Subcutaneous abdominal adipose tissue (tissue), 5 donors: ENCODE results near the gene PLA2G4A.
A peak's percentile ranks its signal among the peaks of the same experiment; 100 is the strongest.

ENCODE experiments used
- H3K27ac ChIP-seq: one replicate; pipeline ENCODE4 v1.7.0; 2013; ENCODE audit warnings: low read depth, mild to moderate bottlenecking, inconsistent platforms, low read length, moderate library complexity
- H3K27me3 ChIP-seq, 5 donors: one replicate each; pipeline ENCODE4 v1.7.0; 2013; ENCODE audit warnings: low read length in 5 of 5, inconsistent platforms in 1 of 5; ENCODE audit not compliant: control insufficient read depth in 5 of 5, insufficient read depth in 4 of 5
- H3K36me3 ChIP-seq, 5 donors: one replicate each; pipeline ENCODE4 v1.7.0; 2013; ENCODE audit warnings: low read length in 5 of 5; ENCODE audit not compliant: control insufficient read depth in 5 of 5, insufficient read depth in 5 of 5
- H3K4me1 ChIP-seq, 5 donors: one replicate each; pipeline ENCODE4 v1.7.0; 2013; ENCODE audit warnings: low read length in 5 of 5, mild to moderate bottlenecking in 3 of 5, moderate library complexity in 1 of 5; ENCODE audit not compliant: control insufficient read depth in 5 of 5, insufficient read depth in 5 of 5
- H3K4me3 ChIP-seq, 5 donors: one replicate each; pipeline ENCODE4 v1.7.0; 2013; ENCODE audit warnings: low read length in 5 of 5, low read depth in 1 of 5
- H3K9ac ChIP-seq, 5 donors: one replicate each; pipeline ENCODE4 v1.7.0; 2013; ENCODE audit warnings: low read length in 5 of 5, mild to moderate bottlenecking in 4 of 5, moderate library complexity in 3 of 5
- H3K9me3 ChIP-seq, 5 donors: one replicate each; pipeline ENCODE4 v1.7.0; 2013; ENCODE audit warnings: low read length in 5 of 5; ENCODE audit not compliant: control insufficient read depth in 5 of 5
- donor health status: healthy.
- donor health status: healthy.
- donor health status: healthy.
- donor health status: healthy.
- donor health status: healthy.

The PLA2G4A gene

GRCh38 chr1:186977266-186977957 lies 148.7 kb downstream of the PLA2G4A start:
- no peak overlapping the region for H3K27ac ChIP-seq

GRCh38 chr1:186978596-186979556 lies 150.1 kb downstream of the PLA2G4A start:
- peaks cover 0 to 18% (median 0%) of the 10 kb centered on the region in 5 donors for H3K36me3 ChIP-seq
- H3K4me1 ChIP-seq, result peaks cover 0 to 28% (median 10%) of the 10 kb centered on the region in 5 donors
- no peak overlapping the region for H3K27ac ChIP-seq

More at GRCh38 chr1:186977266-186977957, 148.7 kb downstream of the PLA2G4A start:
- Histone ChIP-seq H3K4me3 (no peak overlapping the region), H3K9ac (no peak overlapping the region), H3K4me1 (peaks cover 0 to 18% (median 2%) of the 10 kb centered on the region in 5 donors), H3K9me3 (no peaks in the 10 kb centered on the region), H3K27me3 (no peaks in the 10 kb centered on the region), H3K36me3 (peaks cover 0 to 17% (median 3%) of the 10 kb centered on the region in 5 donors)

DNA sequence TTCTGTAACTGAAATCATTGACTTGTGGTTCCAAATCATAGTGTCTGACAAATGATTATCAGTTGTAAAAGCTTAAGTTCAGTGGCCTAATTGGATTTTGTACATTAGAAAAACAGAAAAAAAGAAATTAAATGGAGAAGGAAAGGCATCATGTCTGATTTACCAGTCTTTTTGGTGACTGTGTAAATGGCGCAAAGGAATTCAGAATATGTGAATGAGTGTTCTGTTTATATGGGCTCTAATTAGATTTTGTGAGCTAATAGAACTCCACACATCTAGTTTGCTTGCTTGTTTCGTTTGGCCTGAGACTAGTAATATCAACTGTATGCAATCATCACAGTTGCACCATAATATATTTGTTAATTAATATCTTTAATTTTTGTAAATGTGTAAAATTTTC lies 151.7 kb downstream of the PLA2G4A start:
- H3K9me3 ChIP-seq, result no peaks in the 10 kb centered on the region
- H3K9ac ChIP-seq, result no peak overlapping the region
- peaks cover 0 to 23% (median 13%) of the 10 kb centered on the region in 5 donors for H3K4me1 ChIP-seq
- no peak overlapping the region for H3K27ac ChIP-seq
- H3K4me3 ChIP-seq, result no peak overlapping the region
- H3K27me3 ChIP-seq, result no peaks in the 10 kb centered on the region
- H3K36me3 ChIP-seq, result peaks cover 0 to 18% (median 0%) of the 10 kb centered on the region in 5 donors

More at GRCh38 chr1:186978596-186979556, 150.1 kb downstream of the PLA2G4A start:
- Histone ChIP-seq H3K27me3 (no peaks in the 10 kb centered on the region), H3K9ac (no peak overlapping the region), H3K4me3 (no peak overlapping the region), H3K9me3 (no peaks in the 10 kb centered on the region)

DNA sequence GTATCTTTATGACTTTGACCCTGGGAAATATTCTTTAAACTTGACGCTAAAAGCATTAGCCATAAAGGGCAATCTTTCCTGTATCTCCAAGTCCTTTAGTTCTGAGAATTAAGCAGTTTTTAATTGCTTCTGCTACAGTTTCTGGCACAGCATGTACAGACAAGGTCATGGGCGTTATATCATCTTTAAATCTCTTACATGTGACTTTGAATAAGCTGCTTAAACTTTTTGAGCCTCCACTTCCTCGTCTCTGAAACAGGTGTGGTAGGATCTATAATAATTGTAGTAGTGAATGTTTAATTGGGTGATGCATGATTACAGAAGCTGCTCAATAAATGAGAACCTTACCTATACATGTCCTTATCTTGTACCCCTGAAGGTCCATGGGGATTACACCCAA lies 153.4 kb downstream of the PLA2G4A start:
- H3K9ac ChIP-seq, result no peak overlapping the region

DNA sequence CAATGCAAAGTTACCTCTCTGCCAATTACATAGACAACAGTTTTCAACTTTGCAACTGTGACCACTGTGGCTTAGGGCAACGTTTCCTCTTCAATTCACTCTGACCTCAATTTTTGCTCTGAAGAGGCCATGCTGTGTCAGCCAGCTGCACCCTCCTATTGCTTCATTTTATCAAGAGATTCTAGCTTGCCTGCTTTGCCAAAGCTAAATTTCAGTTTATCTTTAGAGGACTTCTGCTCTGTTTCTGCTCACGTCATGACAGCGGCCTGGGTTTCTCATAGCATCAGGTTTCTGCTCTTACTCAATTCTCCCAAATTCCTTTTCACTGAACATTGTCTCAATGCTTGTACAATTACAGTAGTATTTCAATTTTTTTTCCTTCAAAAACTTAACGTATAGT lies 154.6 kb downstream of the PLA2G4A start:
- no peaks in the 10 kb centered on the region for H3K9me3 ChIP-seq
- peaks cover 0 to 18% (median 13%) of the 10 kb centered on the region in 5 donors for H3K4me1 ChIP-seq
- H3K36me3 ChIP-seq, result peaks cover 0 to 13% (median 3%) of the 10 kb centered on the region in 5 donors
- H3K27ac ChIP-seq, result peak overlapping the region; percentile 84
- H3K4me3 ChIP-seq, result no peak overlapping the region
- peak overlapping the region in 1 of 5 donors; percentile 24 for H3K9ac ChIP-seq
- H3K27me3 ChIP-seq, result no peaks in the 10 kb centered on the region

More for the DNA sequence above, 153.4 kb downstream of the PLA2G4A start:
- Histone ChIP-seq H3K4me1 (peaks cover 0 to 18% (median 13%) of the 10 kb centered on the region in 5 donors), H3K27me3 (no peaks in the 10 kb centered on the region), H3K36me3 (peaks cover 0 to 18% (median under 1%) of the 10 kb centered on the region in 5 donors), H3K9me3 (no peaks in the 10 kb centered on the region), H3K27ac (peak overlapping the region; percentile 84), H3K4me3 (no peak overlapping the region)

DNA sequence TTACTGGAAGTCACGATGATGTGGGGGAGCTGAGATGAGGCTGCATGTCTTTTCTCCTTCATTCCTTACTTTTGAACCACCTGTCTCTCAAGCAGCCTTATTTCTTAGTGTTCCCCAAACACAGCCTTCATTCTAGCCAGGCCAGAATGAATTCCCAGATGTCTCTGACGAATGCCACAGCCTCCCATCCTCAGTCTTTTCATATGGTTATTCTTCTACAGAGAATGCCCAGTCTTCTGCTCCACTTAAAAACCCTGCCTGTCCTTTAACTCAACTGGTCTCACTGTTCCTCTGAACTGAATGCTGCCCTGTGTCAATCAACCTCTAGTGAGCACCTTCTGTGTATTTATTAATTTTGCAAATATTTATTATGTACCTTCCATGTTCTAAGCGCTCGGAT lies 156.2 kb downstream of the PLA2G4A start:
- H3K27ac ChIP-seq, result peak overlapping the region; percentile 84
- H3K36me3 ChIP-seq, result peaks cover 0 to 10% (median 2%) of the 10 kb centered on the region in 5 donors
- no peak overlapping the region for H3K9ac ChIP-seq
- H3K4me3 ChIP-seq, result no peak overlapping the region
- H3K4me1 ChIP-seq, result peaks cover 0 to 18% (median 13%) of the 10 kb centered on the region in 5 donors
- no peaks in the 10 kb centered on the region for H3K27me3 ChIP-seq
- H3K9me3 ChIP-seq, result no peaks in the 10 kb centered on the region

DNA sequence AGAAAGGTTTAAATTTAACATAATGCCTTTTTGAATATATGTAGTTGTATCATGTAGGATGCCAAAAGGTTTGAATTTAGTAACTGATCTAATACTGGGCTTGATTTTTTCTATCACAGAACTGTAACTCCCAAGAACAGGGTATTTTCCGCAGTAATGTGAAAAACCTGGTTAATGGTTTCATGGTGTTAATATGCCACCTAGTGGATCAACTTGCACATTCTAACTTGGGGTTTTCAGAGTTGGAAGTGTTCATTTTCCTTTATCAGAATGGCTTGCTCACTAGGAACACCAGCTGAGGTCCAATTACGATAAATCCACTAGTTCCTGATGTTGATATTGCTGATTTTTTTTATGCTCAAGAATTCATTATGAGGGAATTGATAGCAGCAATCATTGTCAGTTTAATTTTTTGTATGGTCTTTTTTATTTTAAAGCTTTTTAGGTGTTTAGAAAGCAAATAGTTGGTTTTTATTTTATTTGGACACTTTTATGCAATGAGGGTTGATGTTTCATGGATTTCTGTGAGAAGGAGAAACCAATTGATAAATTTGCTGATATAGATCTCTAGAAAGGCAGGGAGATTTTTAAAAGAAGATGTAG lies 157.2 kb downstream of the PLA2G4A start:
- Histone ChIP-seq H3K4me1 (peaks cover 0 to 18% (median 13%) of the 10 kb centered on the region in 5 donors), H3K27me3 (no peaks in the 10 kb centered on the region), H3K9ac (peak overlapping the region in 1 of 5 donors; percentile 49), H3K27ac (peak overlapping the region; percentile 63), H3K36me3 (peaks cover 0 to 12% (median 2%) of the 10 kb centered on the region in 5 donors), H3K4me3 (no peak overlapping the region), H3K9me3 (no peaks in the 10 kb centered on the region)

DNA sequence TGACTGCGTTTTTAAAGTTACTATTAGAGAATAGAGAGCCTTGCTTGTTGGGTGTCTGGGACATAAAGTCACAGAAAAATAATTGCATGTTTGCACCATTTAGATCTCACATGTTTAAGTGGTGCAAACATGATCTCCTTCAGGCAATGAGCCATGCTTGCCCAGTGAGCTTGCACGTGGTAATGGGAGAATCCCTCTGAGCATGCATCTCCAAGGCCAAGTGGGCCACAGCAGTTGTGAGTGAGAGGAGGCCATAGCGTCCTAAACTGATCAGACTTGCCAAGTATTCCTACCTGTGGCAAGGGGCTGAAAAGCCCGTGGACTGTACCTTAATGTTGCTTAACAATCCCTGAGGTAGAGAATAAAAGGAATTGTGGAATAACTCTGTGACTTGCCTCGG lies 158.3 kb downstream of the PLA2G4A start:
- H3K36me3 ChIP-seq, result peaks cover 0 to 12% (median 2%) of the 10 kb centered on the region in 5 donors
- no peak overlapping the region for H3K9ac ChIP-seq
- H3K9me3 ChIP-seq, result no peaks in the 10 kb centered on the region
- H3K27me3 ChIP-seq, result no peaks in the 10 kb centered on the region
- no peak overlapping the region for H3K27ac ChIP-seq
- H3K4me1 ChIP-seq, result peaks cover 0 to 18% (median 13%) of the 10 kb centered on the region in 5 donors
- no peak overlapping the region for H3K4me3 ChIP-seq

- H3K36me3 ChIP-seq, result peaks cover 0 to 12% (median 0%) of the 10 kb centered on the region in 5 donors
- no peaks in the 10 kb centered on the region for H3K27me3 ChIP-seq
- no peak overlapping the region for H3K9ac ChIP-seq
- peaks cover 0 to 18% (median 13%) of the 10 kb centered on the region in 5 donors for H3K4me1 ChIP-seq
- H3K27ac ChIP-seq, result no peak overlapping the region
- no peak overlapping the region for H3K4me3 ChIP-seq
- H3K9me3 ChIP-seq, result no peaks in the 10 kb centered on the region
These were observed 159.0 kb downstream of the PLA2G4A start for GRCh38 chr1:186987769-186988168.
